Mesenchymal stem cell (in vitro differentiated cells and primary cell): ENCODE data around the gene KCNJ15.

Source experiments
- DNase-seq: peaks from one replicate; pipeline ENCODE4 v3.0.0-alpha.2; 2013
- H2AFZ ChIP-seq: one replicate; pipeline ENCODE4 v1.6.1; 2013; ENCODE audit warnings: low read depth, mild to moderate bottlenecking, control low read depth, inconsistent platforms, low read length, moderate library complexity
- H2AK5ac ChIP-seq: 2 replicates; pipeline ENCODE4 v1.6.1; 2013; ENCODE audit warnings: low read length, moderate library complexity, mild to moderate bottlenecking, inconsistent platforms; ENCODE audit not compliant: severe bottlenecking
- H2BK120ac ChIP-seq: one replicate; pipeline ENCODE4 v1.6.1; 2013; ENCODE audit warnings: low read depth, mild to moderate bottlenecking, inconsistent platforms, low read length, moderate library complexity
- H2BK12ac ChIP-seq, 2 experiments: one replicate each; pipeline ENCODE4 v1.6.1; 2013; ENCODE audit warnings: inconsistent platforms in 2 of 2, low read length in 2 of 2, mild to moderate bottlenecking in 2 of 2, moderate library complexity in 2 of 2, control low read depth in 1 of 2
- H2BK15ac ChIP-seq: one replicate; pipeline ENCODE4 v1.6.1; 2013; ENCODE audit warnings: mild to moderate bottlenecking, low read depth, inconsistent platforms; ENCODE audit not compliant: poor library complexity, severe bottlenecking
- H2BK5ac ChIP-seq: 2 replicates; pipeline ENCODE4 v1.6.1; 2013; ENCODE audit warnings: low read depth, mild to moderate bottlenecking, low read length, control low read depth, inconsistent platforms; ENCODE audit not compliant: poor library complexity, severe bottlenecking
- H3K14ac ChIP-seq, 2 experiments: one replicate each; pipeline ENCODE4 v1.6.1; 2013; ENCODE audit warnings: inconsistent platforms in 2 of 2, low read length in 2 of 2, control low read depth in 1 of 2, mild to moderate bottlenecking in 1 of 2, moderate library complexity in 1 of 2
- H3K18ac ChIP-seq, 2 experiments: one replicate each; pipeline ENCODE4 v1.6.1; 2013; ENCODE audit warnings: inconsistent platforms in 2 of 2, low read length in 2 of 2, control low read depth in 1 of 2, low read depth in 1 of 2, mild to moderate bottlenecking in 1 of 2
- H3K23ac ChIP-seq, 2 experiments: one replicate each; pipeline ENCODE4 v1.6.1; 2013; ENCODE audit warnings: inconsistent platforms in 2 of 2, low read length in 2 of 2, mild to moderate bottlenecking in 2 of 2, moderate library complexity in 2 of 2, control low read depth in 1 of 2
- H3K27ac ChIP-seq: 2 replicates; pipeline ENCODE4 v1.5.1; 2013; ENCODE audit warnings: mild to moderate bottlenecking, moderate library complexity, low read length, control low read depth, inconsistent platforms; ENCODE audit not compliant: poor library complexity, severe bottlenecking
- H3K27me3 ChIP-seq, 2 experiments: 2 replicates each; pipeline versions ENCODE4 v1.6.1 to v1.7.0; 2013; ENCODE audit warnings: low read length in 2 of 2, mild to moderate bottlenecking in 2 of 2, moderate library complexity in 2 of 2, control low read depth in 1 of 2, inconsistent platforms in 1 of 2; ENCODE audit not compliant: control insufficient read depth in 1 of 2, insufficient read depth in 1 of 2
- H3K36me3 ChIP-seq, 2 experiments: 2 replicates each; pipeline versions ENCODE4 v1.6.1 to v1.7.0; 2013; ENCODE audit warnings: low read length in 2 of 2, control low read depth in 1 of 2, inconsistent platforms in 1 of 2, low read depth in 1 of 2, mild to moderate bottlenecking in 1 of 2; ENCODE audit not compliant: insufficient read depth in 2 of 2, control insufficient read depth in 1 of 2
- H3K4ac ChIP-seq, 2 experiments: one replicate each; pipeline ENCODE4 v1.6.1; 2013; ENCODE audit warnings: inconsistent platforms in 2 of 2, low read length in 2 of 2, mild to moderate bottlenecking in 2 of 2, moderate library complexity in 2 of 2, control low read depth in 1 of 2, low read depth in 1 of 2
- H3K4me1 ChIP-seq: 2 replicates; pipeline ENCODE4 v1.6.1; 2013; ENCODE audit warnings: low read depth, low read length, control low read depth; ENCODE audit not compliant: control insufficient read depth, insufficient read depth
- H3K4me2 ChIP-seq: 2 replicates; pipeline ENCODE4 v1.6.1; 2013; ENCODE audit warnings: low read length, mild to moderate bottlenecking, inconsistent platforms; ENCODE audit not compliant: poor library complexity, severe bottlenecking
- H3K4me3 ChIP-seq, 2 experiments: 2 replicates each; pipeline versions ENCODE4 v1.5.1 to v1.7.0; 2013; ENCODE audit warnings: low read length in 2 of 2, mild to moderate bottlenecking in 2 of 2, control low read depth in 1 of 2, low read depth in 1 of 2; ENCODE audit not compliant: insufficient read depth in 1 of 2
- H3K79me1 ChIP-seq: replicated peaks from 2 replicates; pipeline ENCODE4 v1.6.1; 2013; ENCODE audit warnings: mild to moderate bottlenecking, control low read depth, low read length, inconsistent platforms; ENCODE audit not compliant: poor library complexity, severe bottlenecking
- H3K9ac ChIP-seq: 2 replicates; pipeline ENCODE4 v1.7.0; 2013; ENCODE audit warnings: mild to moderate bottlenecking, low read length, moderate library complexity
- H3K9me3 ChIP-seq: 2 replicates; pipeline ENCODE4 v1.7.0; 2013; ENCODE audit warnings: mild to moderate bottlenecking, low read length; ENCODE audit not compliant: control insufficient read depth
- H4K8ac ChIP-seq: one replicate; pipeline ENCODE4 v1.6.1; 2013; ENCODE audit warnings: inconsistent platforms, mild to moderate bottlenecking, low read length, moderate library complexity
- H4K91ac ChIP-seq: one replicate; pipeline ENCODE4 v1.6.1; 2013; ENCODE audit warnings: mild to moderate bottlenecking, low read length, inconsistent platforms
- WGBS: methylation state at CpG from one replicate; pipeline ENCODE4 v1.1.7; 2013; ENCODE audit warnings: mixed read lengths; 5-methylcytosine and 5-hydroxymethylcytosine counted together

KCNJ15 gene

GRCh38 chr21:38297871-38298270 lies 41.1 kb downstream of the KCNJ15 start:
- 86% methylated on average over 1 of the region's 3 CpGs for WGBS
- no peak for DNase-seq
- no peaks in the 10 kb centered on the region for H3K9me3 ChIP-seq

GRCh38 chr21:38298832-38299231 lies 42.0 kb downstream of the KCNJ15 start:
- no peak overlapping the region for H3K4ac ChIP-seq
- H3K27ac ChIP-seq = no peak overlapping the region
- H3K36me3 ChIP-seq = peaks cover 6 to 33% of the 10 kb centered on the region in 2 experiments
- no peak overlapping the region for H2BK120ac ChIP-seq
- H2BK12ac ChIP-seq = no peak overlapping the region
- H3K27me3 ChIP-seq = no peaks in the 10 kb centered on the region
- H3K9me3 ChIP-seq = no peaks in the 10 kb centered on the region
- WGBS = 78% methylated on average over 3 of the region's 3 CpGs
- peak overlapping the region; percentile 78 for H2AK5ac ChIP-seq
- peaks cover 5% of the 10 kb centered on the region for H3K79me1 ChIP-seq
- H2BK5ac ChIP-seq = no peak overlapping the region
- no peak for DNase-seq
- H2AFZ ChIP-seq = no peak overlapping the region
- no peak overlapping the region for H3K4me2 ChIP-seq
- H4K91ac ChIP-seq = no peak overlapping the region
- H2BK15ac ChIP-seq = no peak overlapping the region
- H3K9ac ChIP-seq = peak overlapping the region; percentile 83
- H3K23ac ChIP-seq = no peak overlapping the region
- H4K8ac ChIP-seq = no peak overlapping the region
- no peak overlapping the region for H3K18ac ChIP-seq
- H3K4me3 ChIP-seq = peak overlapping the region in 1 of 2 experiments; percentile 43
- no peak overlapping the region for H3K14ac ChIP-seq
- peaks cover 10% of the 10 kb centered on the region for H3K4me1 ChIP-seq

More at GRCh38 chr21:38297871-38298270, 41.1 kb downstream of the KCNJ15 start:
- H3K14ac ChIP-seq = no peak overlapping the region
- peak overlapping the region; percentile 83 for H3K9ac ChIP-seq
- H3K36me3 ChIP-seq = peaks cover 6 to 33% of the 10 kb centered on the region in 2 experiments
- H2AFZ ChIP-seq = no peak overlapping the region
- H2AK5ac ChIP-seq = peak overlapping the region; percentile 1
- peak overlapping the region; percentile 63 for H3K27ac ChIP-seq
- H3K79me1 ChIP-seq = peaks cover 5% of the 10 kb centered on the region
- no peak overlapping the region for H3K23ac ChIP-seq
- no peak overlapping the region for H2BK12ac ChIP-seq
- no peak overlapping the region for H3K18ac ChIP-seq
- no peak overlapping the region for H4K91ac ChIP-seq
- no peak overlapping the region for H2BK5ac ChIP-seq
- H3K4ac ChIP-seq = no peak overlapping the region
- H3K4me2 ChIP-seq = no peak overlapping the region
- H4K8ac ChIP-seq = no peak overlapping the region
- no peaks in the 10 kb centered on the region for H3K27me3 ChIP-seq
- no peak overlapping the region for H2BK15ac ChIP-seq
- H3K4me1 ChIP-seq = peaks cover 15% of the 10 kb centered on the region
- H3K4me3 ChIP-seq = peak overlapping the region in 1 of 2 experiments; percentile 43
- no peak overlapping the region for H2BK120ac ChIP-seq

GRCh38 chr21:38299671-38300070 lies 42.9 kb downstream of the KCNJ15 start:
- Histone ChIP-seq H2AK5ac (peak overlapping the region; percentile 78), H3K79me1 (peaks cover 5% of the 10 kb centered on the region), H3K27ac (no peak overlapping the region), H2BK5ac (no peak overlapping the region), H3K23ac (no peak overlapping the region), H3K14ac (no peak overlapping the region), H2BK15ac (no peak overlapping the region), H2BK120ac (no peak overlapping the region), H2AFZ (no peak overlapping the region), H4K8ac (no peak overlapping the region), H3K9ac (peak overlapping the region; percentile 83), H3K9me3 (no peaks in the 10 kb centered on the region), H3K4me1 (peaks cover 10% of the 10 kb centered on the region), H3K27me3 (no peaks in the 10 kb centered on the region), H3K36me3 (peaks cover 6 to 33% of the 10 kb centered on the region in 2 experiments), H3K4me2 (no peak overlapping the region), H3K4ac (no peak overlapping the region), H3K4me3 (peak overlapping the region in 1 of 2 experiments; percentile 43), H2BK12ac (peak overlapping the region in 1 of 2 experiments; percentile 15), H4K91ac (no peak overlapping the region), H3K18ac (peak overlapping the region in 1 of 2 experiments; percentile 16)
- no peak for DNase-seq
- 97% methylated on average over 8 of the region's 8 CpGs for WGBS

- Histone ChIP-seq H3K23ac (no peak overlapping the region), H2AFZ (no peak overlapping the region), H2BK120ac (no peak overlapping the region), H3K14ac (no peak overlapping the region), H3K27ac (peak overlapping the region; percentile 4), H3K79me1 (peaks cover 5% of the 10 kb centered on the region), H3K4me2 (no peak overlapping the region), H3K36me3 (peaks cover 6 to 33% of the 10 kb centered on the region in 2 experiments), H2BK15ac (no peak overlapping the region), H2AK5ac (peak overlapping the region; percentile 78), H3K27me3 (no peaks in the 10 kb centered on the region), H3K9me3 (no peaks in the 10 kb centered on the region), H4K8ac (no peak overlapping the region), H4K91ac (no peak overlapping the region), H3K4me3 (peak overlapping the region in 1 of 2 experiments; percentile 40), H3K4ac (no peak overlapping the region), H3K18ac (peak overlapping the region in 1 of 2 experiments; percentile 16), H2BK12ac (no peak overlapping the region), H3K4me1 (peaks cover 10% of the 10 kb centered on the region), H2BK5ac (no peak overlapping the region), H3K9ac (peak overlapping the region; percentile 83)
- peak; percentile 53 for DNase-seq
- WGBS = 85% methylated on average over 4 of the region's 7 CpGs
These were observed 43.4 kb downstream of the KCNJ15 start for GRCh38 chr21:38300141-38300578.
